ENCODE data around the gene ARFGAP3.

DNA sequence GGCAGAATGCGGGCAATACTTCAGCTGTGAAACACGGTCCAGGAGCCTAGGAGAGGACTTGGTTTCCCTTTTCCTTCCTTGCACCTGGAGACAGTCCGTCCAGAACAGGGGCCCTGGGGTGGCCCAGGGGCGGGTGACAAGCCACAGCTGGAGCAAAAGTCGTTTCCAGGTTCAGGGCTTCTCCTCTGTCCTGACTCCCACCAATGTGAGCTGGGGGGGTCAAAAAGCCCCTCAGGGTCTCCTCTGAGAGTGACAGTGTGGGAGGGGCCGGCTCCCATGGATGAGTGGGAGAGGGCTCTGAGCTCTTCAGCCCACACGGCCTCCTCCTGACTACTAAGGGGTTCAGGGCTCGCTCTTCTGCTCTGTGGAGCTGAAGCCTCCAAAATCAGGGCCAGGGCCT, 20.1 kb upstream of the ARFGAP3 start:
- TF ChIP-seq, protein P1, sequence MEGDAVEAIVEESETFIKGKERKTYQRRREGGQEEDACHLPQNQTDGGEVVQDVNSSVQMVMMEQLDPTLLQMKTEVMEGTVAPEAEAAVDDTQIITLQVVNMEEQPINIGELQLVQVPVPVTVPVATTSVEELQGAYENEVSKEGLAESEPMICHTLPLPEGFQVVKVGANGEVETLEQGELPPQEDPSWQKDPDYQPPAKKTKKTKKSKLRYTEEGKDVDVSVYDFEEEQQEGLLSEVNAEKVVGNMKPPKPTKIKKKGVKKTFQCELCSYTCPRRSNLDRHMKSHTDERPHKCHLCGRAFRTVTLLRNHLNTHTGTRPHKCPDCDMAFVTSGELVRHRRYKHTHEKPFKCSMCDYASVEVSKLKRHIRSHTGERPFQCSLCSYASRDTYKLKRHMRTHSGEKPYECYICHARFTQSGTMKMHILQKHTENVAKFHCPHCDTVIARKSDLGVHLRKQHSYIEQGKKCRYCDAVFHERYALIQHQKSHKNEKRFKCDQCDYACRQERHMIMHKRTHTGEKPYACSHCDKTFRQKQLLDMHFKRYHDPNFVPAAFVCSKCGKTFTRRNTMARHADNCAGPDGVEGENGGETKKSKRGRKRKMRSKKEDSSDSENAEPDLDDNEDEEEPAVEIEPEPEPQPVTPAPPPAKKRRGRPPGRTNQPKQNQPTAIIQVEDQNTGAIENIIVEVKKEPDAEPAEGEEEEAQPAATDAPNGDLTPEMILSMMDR (IDR thresholded peaks at IDR 0.05) = no peak
- TF ChIP-seq POLR2A (IDR thresholded peaks at IDR 0.05) = no peak
- no peak for TF ChIP-seq EP300 (IDR thresholded peaks at IDR 0.05)

Data from gastroesophageal sphincter (tissue), 3 donors.